GM12873 (cell line): ENCODE data around the gene TIMMDC1.

Experiments used
- TF ChIP-seq, protein P1 (sequence below): IDR thresholded peaks from 2 replicates; pipeline ENCODE4 v1.5.1; 2012; ENCODE audit warnings: low read depth, mild to moderate bottlenecking, moderate library complexity, low read length, control low read depth; ENCODE audit not compliant: insufficient read depth; ENCODE audit errors: missing control alignments

Gene TIMMDC1

DNA sequence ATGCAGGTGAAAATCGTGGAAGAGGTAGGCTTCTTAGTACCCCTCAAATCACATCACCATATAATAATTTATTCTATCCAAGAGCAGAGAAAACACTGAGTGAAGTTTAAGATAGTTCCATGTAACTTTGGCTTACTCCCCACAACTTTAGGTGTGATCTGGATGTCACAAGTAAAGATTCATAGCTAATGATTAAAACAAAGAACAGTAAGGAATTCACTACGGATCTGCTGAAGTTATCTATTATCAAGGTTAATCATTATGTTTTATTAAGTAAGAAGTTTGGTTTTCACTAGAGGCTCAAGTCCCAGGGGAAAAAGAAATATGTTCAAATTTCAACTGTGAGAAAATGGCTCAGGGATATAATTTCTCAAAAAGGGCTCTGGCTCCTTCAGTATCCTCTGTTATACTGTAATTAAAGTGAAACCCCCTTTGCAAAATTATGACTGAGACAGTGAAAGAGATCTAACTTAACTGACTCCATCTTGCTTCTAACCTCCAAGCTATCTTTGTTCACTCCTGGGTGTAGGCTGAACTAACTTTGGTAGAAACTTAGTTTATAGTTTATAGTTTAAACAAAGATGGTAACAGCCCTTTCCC, 43.9 kb downstream of the TIMMDC1 start:
- TF ChIP-seq, protein P1, sequence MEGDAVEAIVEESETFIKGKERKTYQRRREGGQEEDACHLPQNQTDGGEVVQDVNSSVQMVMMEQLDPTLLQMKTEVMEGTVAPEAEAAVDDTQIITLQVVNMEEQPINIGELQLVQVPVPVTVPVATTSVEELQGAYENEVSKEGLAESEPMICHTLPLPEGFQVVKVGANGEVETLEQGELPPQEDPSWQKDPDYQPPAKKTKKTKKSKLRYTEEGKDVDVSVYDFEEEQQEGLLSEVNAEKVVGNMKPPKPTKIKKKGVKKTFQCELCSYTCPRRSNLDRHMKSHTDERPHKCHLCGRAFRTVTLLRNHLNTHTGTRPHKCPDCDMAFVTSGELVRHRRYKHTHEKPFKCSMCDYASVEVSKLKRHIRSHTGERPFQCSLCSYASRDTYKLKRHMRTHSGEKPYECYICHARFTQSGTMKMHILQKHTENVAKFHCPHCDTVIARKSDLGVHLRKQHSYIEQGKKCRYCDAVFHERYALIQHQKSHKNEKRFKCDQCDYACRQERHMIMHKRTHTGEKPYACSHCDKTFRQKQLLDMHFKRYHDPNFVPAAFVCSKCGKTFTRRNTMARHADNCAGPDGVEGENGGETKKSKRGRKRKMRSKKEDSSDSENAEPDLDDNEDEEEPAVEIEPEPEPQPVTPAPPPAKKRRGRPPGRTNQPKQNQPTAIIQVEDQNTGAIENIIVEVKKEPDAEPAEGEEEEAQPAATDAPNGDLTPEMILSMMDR, result no peak

DNA sequence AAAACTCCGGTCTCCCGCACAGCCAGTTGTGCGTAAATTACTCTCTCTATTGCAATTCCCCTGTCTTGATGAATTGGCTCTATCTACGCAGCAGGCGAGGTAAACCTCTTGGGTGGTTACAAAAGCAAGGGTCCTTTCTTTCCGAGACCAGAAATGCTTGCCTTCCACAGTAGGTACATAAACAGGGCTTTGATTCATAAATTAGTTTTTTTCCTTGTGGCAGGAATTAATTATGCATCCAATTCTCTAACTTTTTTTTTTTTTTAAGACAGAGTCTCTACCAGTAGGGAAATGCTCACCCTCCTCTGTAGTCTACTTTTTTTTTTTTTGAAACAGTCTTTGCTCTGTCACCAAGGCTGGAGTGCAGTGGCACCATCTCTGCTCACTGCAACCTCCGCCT, 44.8 kb downstream of the TIMMDC1 start:
- TF ChIP-seq, protein P1, result no peak

DNA sequence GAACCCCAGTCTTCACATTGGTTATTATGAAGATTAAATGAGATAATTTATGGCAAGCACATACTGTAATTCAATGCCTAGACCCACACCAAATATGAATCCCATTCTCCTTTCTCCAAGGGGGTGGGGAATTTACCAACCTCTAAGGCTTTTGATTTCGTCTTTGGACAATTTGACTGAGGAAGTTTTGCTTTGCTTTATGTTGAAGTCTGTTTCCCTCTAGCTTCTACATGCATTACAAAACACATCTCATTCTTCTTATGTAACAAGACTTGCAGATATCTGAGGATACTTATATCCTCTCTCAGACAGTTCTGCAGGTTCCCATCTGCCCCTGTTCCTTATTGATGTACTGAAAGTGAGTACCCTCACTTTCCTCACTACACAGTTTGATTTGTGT, 48.9 kb downstream of the TIMMDC1 start:
- TF ChIP-seq, protein P1, result no peak

DNA sequence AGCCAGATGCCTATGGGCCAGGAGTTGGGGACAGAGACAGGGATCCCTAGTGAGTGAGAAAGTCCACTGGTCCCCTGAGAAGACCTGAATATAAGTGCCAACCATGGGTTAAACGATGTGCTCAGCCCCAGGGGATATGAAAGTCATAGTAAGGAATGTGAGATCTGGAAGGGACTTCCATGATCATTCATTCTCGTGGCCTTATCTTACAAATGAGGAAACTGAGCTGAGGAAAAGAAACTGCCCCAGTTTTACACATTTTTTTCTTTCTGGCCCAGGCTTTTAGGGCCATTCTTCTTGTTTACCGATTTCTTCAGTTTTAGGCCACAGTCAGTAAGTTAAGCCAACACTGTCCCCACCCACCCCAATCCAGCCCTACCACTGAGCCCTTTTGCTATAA, 50.0 kb downstream of the TIMMDC1 start:
- TF ChIP-seq, protein P1, result no peak

DNA sequence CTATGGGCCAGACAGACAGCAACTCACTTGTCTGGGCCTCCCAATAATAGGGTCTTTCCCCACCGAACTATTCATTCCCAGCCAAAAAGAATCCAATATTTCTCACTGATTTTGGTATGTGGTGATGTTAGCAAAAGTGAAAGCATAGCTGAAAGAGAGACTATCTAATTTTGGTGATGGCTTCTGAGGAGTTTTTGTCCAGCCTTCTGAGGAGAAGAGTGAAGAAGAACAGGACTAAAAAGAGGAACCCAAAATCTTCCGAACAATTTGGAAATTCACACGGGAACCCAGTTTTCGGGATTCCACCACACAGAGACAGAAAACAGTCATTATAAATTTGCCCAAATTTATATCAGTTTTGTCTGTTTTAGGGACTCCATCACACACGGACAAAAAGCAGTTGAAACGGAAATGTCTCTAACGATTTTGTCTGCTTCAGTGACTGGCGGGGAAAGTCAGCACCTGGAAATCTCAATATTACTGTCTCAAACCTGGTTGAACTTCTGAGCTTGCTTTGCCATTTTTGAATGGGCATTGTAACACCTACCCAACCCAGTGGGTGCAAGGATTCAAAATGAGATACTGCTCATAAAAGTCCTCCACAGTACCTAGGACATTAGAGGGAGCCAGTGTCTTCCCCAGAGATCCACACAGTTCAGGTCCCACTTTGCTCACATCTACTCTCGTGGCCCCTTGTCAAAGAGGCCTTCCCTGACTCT, 52.0 kb downstream of the TIMMDC1 start:
- TF ChIP-seq, protein P1, result peak; percentile 20

DNA sequence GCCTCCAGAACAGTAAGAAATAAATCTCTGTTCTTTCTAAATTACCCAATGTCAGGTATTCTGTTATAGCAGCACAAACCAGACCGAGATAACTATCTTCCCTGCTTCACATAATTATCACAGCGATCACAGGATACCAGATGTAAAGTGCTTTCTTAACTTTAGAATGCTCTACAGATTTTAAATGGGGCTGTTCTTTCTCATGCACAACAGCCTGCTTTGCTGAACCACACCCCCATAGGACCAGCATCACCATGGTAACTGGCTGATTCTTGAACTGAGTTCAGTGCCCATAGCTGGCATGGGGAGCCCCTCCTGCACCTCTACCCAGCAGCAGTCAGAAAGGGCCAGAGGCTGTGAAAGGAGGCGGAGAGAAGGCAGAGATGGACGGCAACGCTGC, 53.3 kb downstream of the TIMMDC1 start:
- TF ChIP-seq, protein P1, result no peak

DNA sequence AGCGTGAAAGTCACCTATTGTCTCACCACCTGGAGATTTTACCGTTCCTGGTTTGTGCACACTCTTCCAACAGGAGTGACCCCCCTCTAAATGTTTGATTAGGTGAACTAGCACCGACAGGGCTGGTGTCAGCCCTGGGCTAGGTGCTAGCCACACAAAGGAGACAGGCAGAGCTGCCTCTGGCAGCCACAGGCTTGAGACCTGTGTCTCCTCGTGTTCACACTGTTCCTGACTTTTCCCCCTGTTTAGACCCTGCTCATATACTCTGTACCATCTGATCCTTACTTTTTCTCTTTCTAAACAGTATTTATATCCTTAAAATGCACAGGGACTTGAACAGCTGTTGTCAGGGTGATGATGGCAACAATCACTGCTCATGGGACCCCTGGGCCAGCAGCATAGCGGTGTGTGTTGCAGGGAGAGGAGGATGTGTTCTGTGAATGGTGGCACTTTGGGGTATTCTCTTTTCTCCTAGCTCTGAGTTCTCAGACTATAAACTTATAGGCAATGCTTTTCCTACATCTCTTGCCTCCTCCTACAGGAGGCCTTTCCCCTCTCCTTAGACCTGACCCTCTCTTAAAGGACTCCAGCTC, 55.6 kb downstream of the TIMMDC1 start:
- TF ChIP-seq, protein P1, result no peak
